ENCODE measurements around the gene ENTPD1. TPM values are rescaled to one million over a fixed set of nuclear protein-coding genes. Genes with fewer than 3 reads are reported as not detected.

Gene ENTPD1
- total and polyA plus RNA-seq, 9 of the 15 experiments (the other 6 are each of a cell fraction or from before 2014, with no cell fraction given), result 0.07 to 1.5 (median 0.37) TPM

DNA sequence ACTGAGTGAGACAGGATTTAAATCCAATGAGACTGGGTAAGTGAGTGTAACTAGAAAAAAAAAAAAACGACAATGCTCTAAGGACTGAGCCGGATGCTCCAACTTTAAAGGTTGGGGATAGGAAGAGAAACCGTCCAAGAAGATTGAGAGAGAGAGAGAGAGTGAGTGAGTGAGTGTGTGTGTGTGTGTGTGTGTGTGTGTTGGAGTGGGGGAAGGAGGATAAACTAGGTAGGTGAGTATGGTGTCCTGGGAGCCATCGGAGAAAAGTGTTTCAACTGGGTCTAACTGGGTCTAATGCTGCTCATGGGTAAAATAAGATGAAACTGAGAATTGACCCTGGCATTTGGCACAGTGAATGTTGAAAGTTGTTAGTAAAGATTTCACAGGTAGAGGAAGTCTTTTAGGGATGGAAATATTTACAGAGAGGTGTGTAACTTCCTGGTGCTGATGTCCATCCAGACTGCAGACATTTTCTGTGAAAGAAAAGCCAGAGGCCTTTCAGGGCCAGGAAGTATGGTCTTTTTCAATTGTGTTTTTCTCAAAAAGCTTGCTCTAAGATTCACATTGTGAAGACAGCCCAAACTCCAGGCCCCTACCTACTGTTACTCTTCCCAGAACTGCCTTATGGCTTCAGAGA, 14.2 kb downstream of the ENTPD1 start:
- Histone ChIP-seq H3K9me3 (replicated peaks; ENCODE audit: control insufficient read depth, insufficient read depth, low read depth, low read length) (no peaks in the 10 kb centered on the region), H3K4me1 (replicated peaks in 1 of 2; ENCODE audit: control insufficient read depth in 2 of 2, insufficient read depth in 2 of 2, low read length in 2 of 2) (no peaks in the 10 kb centered on the region), H3K27me3 (ENCODE audit: control insufficient read depth in 2 of 2, insufficient read depth in 2 of 2, low read length in 2 of 2) (no peaks in the 10 kb centered on the region), H3K79me2 (ENCODE audit: control insufficient read depth, insufficient read depth, low read length) (no peaks in the 10 kb centered on the region), H3K9me1 (ENCODE audit: control insufficient read depth, insufficient read depth, low read length) (no peaks in the 10 kb centered on the region), H2AFZ (ENCODE audit: low read depth, low read length) (0 out of 2 replicates have a peak overlapping the region, but pooled peaks have one; percentile 3), H3K36me3 (ENCODE audit: control insufficient read depth, insufficient read depth, low read length) (no peaks in the 10 kb centered on the region), H3K9ac (ENCODE audit: insufficient read depth in 1 of 2, low read depth in 2 of 2, low read length in 2 of 2) (no peak overlapping the region), H3K4me2 (ENCODE audit: insufficient read depth, low read length) (no peak overlapping the region), H3K4me3 (no peak overlapping the region), H4K20me1 (replicated peaks; ENCODE audit: control insufficient read depth, insufficient read depth, low read length) (no peaks in the 10 kb centered on the region), H3K27ac (ENCODE audit: extremely low read depth, low read depth, low read length) (no peak overlapping the region)
- CTCF ChIA-PET (ENCODE audit: low intra/inter-chr PET ratio), result no interaction called here
- no peak for DNase-seq (ENCODE audit: extremely low read depth in 1 of 4, low spot score in 3 of 4)
- WGBS (ENCODE audit: insufficient coverage, low coverage, missing lambda C conversion rate), result 3% methylated on average over 3 of the region's 4 CpGs
- intact Hi-C loops (cut with micrococcal nuclease) (no loop called here), in situ Hi-C loops (cut with MboI) (no loop called here)
- no peak for TF ChIP-seq GABPB1 (CRISPR knock-in tag; IDR thresholded peaks at IDR 0.05)
- TF ChIP-seq MTA1 (IDR thresholded peaks at IDR 0.05; ENCODE audit: borderline replicate concordance), result no peak
- TF ChIP-seq TAF7 (tag; IDR thresholded peaks at IDR 0.05), result no peak
- TF ChIP-seq, protein P1, sequence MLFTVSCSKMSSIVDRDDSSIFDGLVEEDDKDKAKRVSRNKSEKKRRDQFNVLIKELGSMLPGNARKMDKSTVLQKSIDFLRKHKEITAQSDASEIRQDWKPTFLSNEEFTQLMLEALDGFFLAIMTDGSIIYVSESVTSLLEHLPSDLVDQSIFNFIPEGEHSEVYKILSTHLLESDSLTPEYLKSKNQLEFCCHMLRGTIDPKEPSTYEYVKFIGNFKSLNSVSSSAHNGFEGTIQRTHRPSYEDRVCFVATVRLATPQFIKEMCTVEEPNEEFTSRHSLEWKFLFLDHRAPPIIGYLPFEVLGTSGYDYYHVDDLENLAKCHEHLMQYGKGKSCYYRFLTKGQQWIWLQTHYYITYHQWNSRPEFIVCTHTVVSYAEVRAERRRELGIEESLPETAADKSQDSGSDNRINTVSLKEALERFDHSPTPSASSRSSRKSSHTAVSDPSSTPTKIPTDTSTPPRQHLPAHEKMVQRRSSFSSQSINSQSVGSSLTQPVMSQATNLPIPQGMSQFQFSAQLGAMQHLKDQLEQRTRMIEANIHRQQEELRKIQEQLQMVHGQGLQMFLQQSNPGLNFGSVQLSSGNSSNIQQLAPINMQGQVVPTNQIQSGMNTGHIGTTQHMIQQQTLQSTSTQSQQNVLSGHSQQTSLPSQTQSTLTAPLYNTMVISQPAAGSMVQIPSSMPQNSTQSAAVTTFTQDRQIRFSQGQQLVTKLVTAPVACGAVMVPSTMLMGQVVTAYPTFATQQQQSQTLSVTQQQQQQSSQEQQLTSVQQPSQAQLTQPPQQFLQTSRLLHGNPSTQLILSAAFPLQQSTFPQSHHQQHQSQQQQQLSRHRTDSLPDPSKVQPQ (CRISPR knock-in tag; IDR thresholded peaks at IDR 0.05; ENCODE audit: borderline replicate concordance), result no peak
- TF ChIP-seq SP2 (IDR thresholded peaks at IDR 0.05; ENCODE audit: extremely low read depth, low read depth, low read length, poor library complexity, severe bottlenecking), result no peak
- TF ChIP-seq, protein P2, sequence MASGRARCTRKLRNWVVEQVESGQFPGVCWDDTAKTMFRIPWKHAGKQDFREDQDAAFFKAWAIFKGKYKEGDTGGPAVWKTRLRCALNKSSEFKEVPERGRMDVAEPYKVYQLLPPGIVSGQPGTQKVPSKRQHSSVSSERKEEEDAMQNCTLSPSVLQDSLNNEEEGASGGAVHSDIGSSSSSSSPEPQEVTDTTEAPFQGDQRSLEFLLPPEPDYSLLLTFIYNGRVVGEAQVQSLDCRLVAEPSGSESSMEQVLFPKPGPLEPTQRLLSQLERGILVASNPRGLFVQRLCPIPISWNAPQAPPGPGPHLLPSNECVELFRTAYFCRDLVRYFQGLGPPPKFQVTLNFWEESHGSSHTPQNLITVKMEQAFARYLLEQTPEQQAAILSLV (tag; IDR thresholded peaks at IDR 0.05), result no peak
- no peak for TF ChIP-seq ZNF780A (CRISPR knock-in tag; IDR thresholded peaks at IDR 0.05)
- ATAC-seq, result no peak
- POLR2A ChIA-PET, result no interaction called here
- FAIRE-seq, result no peak
- no TSS peak for BruUV-seq (replicated peaks)

Data from K562 (cell line).